ENCODE results near the gene NTN1.

NTN1 gene

GRCh38 chr17:9238340-9239245 lies 217.3 kb downstream of the NTN1 start:
- DNase-seq = peak in 1 of 2 donors; percentile 28
- no peak overlapping the region for H2BK12ac ChIP-seq (ENCODE audit: low read length)
- no peaks in the 10 kb centered on the region for H3K79me2 ChIP-seq (ENCODE audit: control insufficient read depth, insufficient read depth, low read length, poor library complexity)
- no peak overlapping the region for H4K8ac ChIP-seq (ENCODE audit: low read depth, low read length)
- peaks cover 11 to 12% of the 10 kb centered on the region in 2 experiments for H3K4me1 ChIP-seq (ENCODE audit: control insufficient read depth in 1 of 2, insufficient read depth in 2 of 2, low read length in 2 of 2)
- no peak overlapping the region for H4K91ac ChIP-seq (ENCODE audit: low read depth, low read length)
- H3K14ac ChIP-seq (ENCODE audit: low read length) = no peak overlapping the region
- no peaks in the 10 kb centered on the region for H3K79me1 ChIP-seq (ENCODE audit: low read length)
- H2AFZ ChIP-seq (ENCODE audit: insufficient read depth, low read length, poor library complexity) = no peak overlapping the region
- H3K9me3 ChIP-seq (ENCODE audit: insufficient read depth, low read depth, low read length) = peaks cover 6% of the 10 kb centered on the region
- no peak overlapping the region for H2BK120ac ChIP-seq (ENCODE audit: insufficient read depth, low read length, poor library complexity)
- H3K36me3 ChIP-seq (ENCODE audit: control insufficient read depth in 1 of 2, insufficient read depth in 2 of 2, low read length in 2 of 2) = no peaks in the 10 kb centered on the region
- H3K9ac ChIP-seq (ENCODE audit: low read length) = no peak overlapping the region
- H3K4me2 ChIP-seq (ENCODE audit: low read length) = no peak overlapping the region
- H3K27me3 ChIP-seq (ENCODE audit: insufficient read depth, low read length) = no peaks in the 10 kb centered on the region
- H3K4ac ChIP-seq (ENCODE audit: low read depth, low read length) = no peak overlapping the region
- H3K27ac ChIP-seq (ENCODE audit: low read depth, low read length) = no peak overlapping the region
- no CpG with 5 or more reads among the region's 12 CpGs for WGBS (ENCODE audit: extremely low coverage, insufficient coverage, insufficient read length)
- H4K12ac ChIP-seq (ENCODE audit: low read depth, low read length) = no peak overlapping the region
- no peak overlapping the region for H2AK5ac ChIP-seq (ENCODE audit: low read length)
- no peak overlapping the region for H3K23ac ChIP-seq (ENCODE audit: low read length)
- H2BK5ac ChIP-seq (ENCODE audit: low read depth, low read length, poor library complexity) = no peak overlapping the region
- no peak overlapping the region for H3K4me3 ChIP-seq (ENCODE audit: low read depth, low read length)
- H3K18ac ChIP-seq (ENCODE audit: low read length) = no peak overlapping the region

- peak overlapping the region; percentile 69 for H3K4me2 ChIP-seq (ENCODE audit: low read length)
- H3K18ac ChIP-seq (ENCODE audit: low read length) = peak overlapping the region; percentile 25
- WGBS (ENCODE audit: extremely low coverage, insufficient coverage, insufficient read length) = no CpG with 5 or more reads among the region's 27 CpGs
- no peaks in the 10 kb centered on the region for H3K36me3 ChIP-seq (ENCODE audit: control insufficient read depth in 1 of 2, insufficient read depth in 2 of 2, low read length in 2 of 2)
- peak overlapping the region; percentile 43 for H3K4me3 ChIP-seq (ENCODE audit: low read depth, low read length)
- no peak overlapping the region for H4K8ac ChIP-seq (ENCODE audit: low read depth, low read length)
- no peaks in the 10 kb centered on the region for H3K27me3 ChIP-seq (ENCODE audit: insufficient read depth, low read length)
- no peaks in the 10 kb centered on the region for H3K79me2 ChIP-seq (ENCODE audit: control insufficient read depth, insufficient read depth, low read length, poor library complexity)
- no peak overlapping the region for H3K9ac ChIP-seq (ENCODE audit: low read length)
- no peak overlapping the region for H3K23ac ChIP-seq (ENCODE audit: low read length)
- peaks cover 11 to 12% of the 10 kb centered on the region in 2 experiments for H3K4me1 ChIP-seq (ENCODE audit: control insufficient read depth in 1 of 2, insufficient read depth in 2 of 2, low read length in 2 of 2)
- no peak overlapping the region for H4K12ac ChIP-seq (ENCODE audit: low read depth, low read length)
- no peak for DNase-seq
- no peak overlapping the region for H2AK5ac ChIP-seq (ENCODE audit: low read length)
- H2BK12ac ChIP-seq (ENCODE audit: low read length) = no peak overlapping the region
- peaks cover 6% of the 10 kb centered on the region for H3K9me3 ChIP-seq (ENCODE audit: insufficient read depth, low read depth, low read length)
- peak overlapping the region; percentile 20 for H2AFZ ChIP-seq (ENCODE audit: insufficient read depth, low read length, poor library complexity)
- peak overlapping the region; percentile 11 for H3K14ac ChIP-seq (ENCODE audit: low read length)
- no peak overlapping the region for H3K27ac ChIP-seq (ENCODE audit: low read depth, low read length)
- no peak overlapping the region for H2BK120ac ChIP-seq (ENCODE audit: insufficient read depth, low read length, poor library complexity)
- no peak overlapping the region for H4K91ac ChIP-seq (ENCODE audit: low read depth, low read length)
- no peaks in the 10 kb centered on the region for H3K79me1 ChIP-seq (ENCODE audit: low read length)
- no peak overlapping the region for H3K4ac ChIP-seq (ENCODE audit: low read depth, low read length)
- H2BK5ac ChIP-seq (ENCODE audit: low read depth, low read length, poor library complexity) = no peak overlapping the region
These were observed 218.0 kb downstream of the NTN1 start for GRCh38 chr17:9239246-9239792.

- H3K18ac ChIP-seq (ENCODE audit: low read length) = no peak overlapping the region
- H3K4me2 ChIP-seq (ENCODE audit: low read length) = peak overlapping the region; percentile 72
- no peaks in the 10 kb centered on the region for H3K79me2 ChIP-seq (ENCODE audit: control insufficient read depth, insufficient read depth, low read length, poor library complexity)
- H2AFZ ChIP-seq (ENCODE audit: insufficient read depth, low read length, poor library complexity) = peak overlapping the region; percentile 20
- no peak overlapping the region for H2BK12ac ChIP-seq (ENCODE audit: low read length)
- no peak overlapping the region for H2BK5ac ChIP-seq (ENCODE audit: low read depth, low read length, poor library complexity)
- peak; percentile 71 to 77 for DNase-seq
- H3K9ac ChIP-seq (ENCODE audit: low read length) = no peak overlapping the region
- H2BK120ac ChIP-seq (ENCODE audit: insufficient read depth, low read length, poor library complexity) = no peak overlapping the region
- no peaks in the 10 kb centered on the region for H3K36me3 ChIP-seq (ENCODE audit: control insufficient read depth in 1 of 2, insufficient read depth in 2 of 2, low read length in 2 of 2)
- H3K27me3 ChIP-seq (ENCODE audit: insufficient read depth, low read length) = no peaks in the 10 kb centered on the region
- no peak overlapping the region for H3K23ac ChIP-seq (ENCODE audit: low read length)
- peak overlapping the region; percentile 11 for H3K14ac ChIP-seq (ENCODE audit: low read length)
- H4K12ac ChIP-seq (ENCODE audit: low read depth, low read length) = no peak overlapping the region
- no peak overlapping the region for H2AK5ac ChIP-seq (ENCODE audit: low read length)
- no peak overlapping the region for H3K27ac ChIP-seq (ENCODE audit: low read depth, low read length)
- H3K4me3 ChIP-seq (ENCODE audit: low read depth, low read length) = peak overlapping the region; percentile 64
- H3K4me1 ChIP-seq (ENCODE audit: control insufficient read depth in 1 of 2, insufficient read depth in 2 of 2, low read length in 2 of 2) = peaks cover 11 to 12% of the 10 kb centered on the region in 2 experiments
- no CpG with 5 or more reads among the region's 84 CpGs for WGBS (ENCODE audit: extremely low coverage, insufficient coverage, insufficient read length)
- H4K91ac ChIP-seq (ENCODE audit: low read depth, low read length) = no peak overlapping the region
- H3K9me3 ChIP-seq (ENCODE audit: insufficient read depth, low read depth, low read length) = peaks cover 6% of the 10 kb centered on the region
- no peak overlapping the region for H3K4ac ChIP-seq (ENCODE audit: low read depth, low read length)
- no peaks in the 10 kb centered on the region for H3K79me1 ChIP-seq (ENCODE audit: low read length)
- H4K8ac ChIP-seq (ENCODE audit: low read depth, low read length) = no peak overlapping the region
These were observed 218.7 kb downstream of the NTN1 start for GRCh38 chr17:9239793-9240658.

GRCh38 chr17:9240659-9241370 lies 219.5 kb downstream of the NTN1 start:
- no peak overlapping the region for H3K9ac ChIP-seq (ENCODE audit: low read length)
- H4K8ac ChIP-seq (ENCODE audit: low read depth, low read length) = no peak overlapping the region
- H3K14ac ChIP-seq (ENCODE audit: low read length) = no peak overlapping the region
- H2BK5ac ChIP-seq (ENCODE audit: low read depth, low read length, poor library complexity) = no peak overlapping the region
- H3K27ac ChIP-seq (ENCODE audit: low read depth, low read length) = no peak overlapping the region
- H3K79me1 ChIP-seq (ENCODE audit: low read length) = no peaks in the 10 kb centered on the region
- no peak overlapping the region for H3K18ac ChIP-seq (ENCODE audit: low read length)
- H2BK120ac ChIP-seq (ENCODE audit: insufficient read depth, low read length, poor library complexity) = no peak overlapping the region
- H3K36me3 ChIP-seq (ENCODE audit: control insufficient read depth in 1 of 2, insufficient read depth in 2 of 2, low read length in 2 of 2) = no peaks in the 10 kb centered on the region
- peaks cover 11 to 12% of the 10 kb centered on the region in 2 experiments for H3K4me1 ChIP-seq (ENCODE audit: control insufficient read depth in 1 of 2, insufficient read depth in 2 of 2, low read length in 2 of 2)
- H2BK12ac ChIP-seq (ENCODE audit: low read length) = no peak overlapping the region
- no peak overlapping the region for H2AK5ac ChIP-seq (ENCODE audit: low read length)
- no peaks in the 10 kb centered on the region for H3K79me2 ChIP-seq (ENCODE audit: control insufficient read depth, insufficient read depth, low read length, poor library complexity)
- H3K9me3 ChIP-seq (ENCODE audit: insufficient read depth, low read depth, low read length) = peaks cover 6% of the 10 kb centered on the region
- H2AFZ ChIP-seq (ENCODE audit: insufficient read depth, low read length, poor library complexity) = no peak overlapping the region
- H3K27me3 ChIP-seq (ENCODE audit: insufficient read depth, low read length) = no peaks in the 10 kb centered on the region
- H4K91ac ChIP-seq (ENCODE audit: low read depth, low read length) = no peak overlapping the region
- no peak overlapping the region for H3K23ac ChIP-seq (ENCODE audit: low read length)
- DNase-seq = peak; percentile 54 to 60
- peak overlapping the region; percentile 72 for H3K4me2 ChIP-seq (ENCODE audit: low read length)
- H3K4me3 ChIP-seq (ENCODE audit: low read depth, low read length) = no peak overlapping the region
- no peak overlapping the region for H3K4ac ChIP-seq (ENCODE audit: low read depth, low read length)
- H4K12ac ChIP-seq (ENCODE audit: low read depth, low read length) = no peak overlapping the region
- no CpG with 5 or more reads among the region's 17 CpGs for whole genome bisulfite sequencing (ENCODE audit: extremely low coverage, insufficient coverage, insufficient read length)
